ENCODE data around the gene EBF4.

DNA sequence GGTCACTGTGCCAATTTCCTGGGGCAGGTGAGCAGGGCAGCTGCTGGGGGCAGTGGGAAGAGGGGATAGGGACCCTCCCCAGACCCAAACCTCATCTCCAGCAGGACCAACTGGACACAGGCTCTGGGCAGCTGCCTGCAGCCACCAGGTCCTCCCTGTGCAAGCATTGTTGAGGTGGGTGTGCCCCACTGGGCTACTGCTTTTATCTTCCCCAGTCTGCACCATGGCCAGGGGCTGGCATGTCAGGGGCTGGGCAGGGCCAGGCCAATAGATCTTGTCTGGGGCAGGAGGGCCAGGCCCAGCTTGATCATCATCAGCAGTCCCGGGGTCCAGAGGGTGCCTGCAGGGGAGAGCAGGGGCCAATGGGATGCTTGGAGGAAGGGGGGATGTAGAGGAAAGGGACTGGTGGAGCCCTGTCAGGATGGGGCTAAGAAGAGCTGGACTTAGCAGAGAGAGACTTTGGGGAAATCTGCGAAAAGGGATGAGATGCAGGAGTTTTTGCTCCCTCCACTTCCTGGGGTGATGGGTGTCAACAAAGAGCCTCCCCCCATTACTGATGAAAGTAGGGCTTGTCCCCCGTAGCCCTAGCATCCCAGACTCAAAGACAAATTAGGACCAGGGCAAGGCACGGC lies 5.7 kb downstream of the EBF4 start:
- TF ChIP-seq TAF1 (IDR thresholded peaks at IDR 0.05; ENCODE audit: borderline replicate concordance, low read depth, low read length) (no peak), POLR2A (IDR thresholded peaks at IDR 0.05; ENCODE audit: low read depth, low read length) (no peak), POLR2AphosphoS5 (IDR thresholded peaks at IDR 0.05; ENCODE audit: low read depth, low read length) (no peak)
